Parathyroid adenoma (tissue), 2 donors: ENCODE measurements around the gene NRXN3.

Source experiments
- H2AFZ ChIP-seq: fragments of 300-600 bp; sonication (generic); one replicate; pipeline ENCODE4 v1.7.0; 2017; ENCODE audit warnings: antibody characterized with exemption, mild to moderate bottlenecking
- H3K27ac ChIP-seq: fragments of 300-600 bp; sonication (generic); one replicate; pipeline ENCODE4 v1.7.0; 2017
- H3K27me3 ChIP-seq: fragments of 300-600 bp; sonication (generic); one replicate; pipeline ENCODE4 v1.7.0; 2017; ENCODE audit warnings: low read length; ENCODE audit not compliant: control insufficient read depth, insufficient read depth
- H3K36me3 ChIP-seq: fragments of 300-600 bp; sonication (generic); one replicate; pipeline ENCODE4 v1.7.0; 2017; ENCODE audit warnings: low read length; ENCODE audit not compliant: control insufficient read depth, insufficient read depth
- H3K4me1 ChIP-seq: fragments of 300-600 bp; sonication (generic); one replicate; pipeline ENCODE4 v1.7.0; 2017; ENCODE audit warnings: control low read depth
- H3K4me2 ChIP-seq: fragments of 300-600 bp; sonication (generic); one replicate; pipeline ENCODE4 v1.7.0; 2017; ENCODE audit warnings: low read length
- H3K4me3 ChIP-seq: fragments of 300-600 bp; sonication (generic); one replicate; pipeline ENCODE4 v1.7.0; 2017; ENCODE audit warnings: low read depth, low read length
- H3K79me2 ChIP-seq: fragments of 300-600 bp; sonication (generic); one replicate; pipeline ENCODE4 v1.7.0; 2017; ENCODE audit warnings: control low read depth
- H3K9ac ChIP-seq: fragments of 300-600 bp; sonication (generic); one replicate; pipeline ENCODE4 v1.7.0; 2017; ENCODE audit warnings: mild to moderate bottlenecking
- H3K9me3 ChIP-seq: fragments of 300-600 bp; sonication (generic); one replicate; pipeline ENCODE4 v1.7.0; 2017; ENCODE audit warnings: low read length; ENCODE audit not compliant: control insufficient read depth
- CTCF ChIP-seq: fragments of 300-600 bp; sonication (generic); IDR thresholded peaks from one replicate; pipeline ENCODE4 v1.7.0; 2017; ENCODE audit warnings: antibody characterized with exemption, mild to moderate bottlenecking
- donor health status: primary hyperparathyroidism.

The NRXN3 gene

DNA sequence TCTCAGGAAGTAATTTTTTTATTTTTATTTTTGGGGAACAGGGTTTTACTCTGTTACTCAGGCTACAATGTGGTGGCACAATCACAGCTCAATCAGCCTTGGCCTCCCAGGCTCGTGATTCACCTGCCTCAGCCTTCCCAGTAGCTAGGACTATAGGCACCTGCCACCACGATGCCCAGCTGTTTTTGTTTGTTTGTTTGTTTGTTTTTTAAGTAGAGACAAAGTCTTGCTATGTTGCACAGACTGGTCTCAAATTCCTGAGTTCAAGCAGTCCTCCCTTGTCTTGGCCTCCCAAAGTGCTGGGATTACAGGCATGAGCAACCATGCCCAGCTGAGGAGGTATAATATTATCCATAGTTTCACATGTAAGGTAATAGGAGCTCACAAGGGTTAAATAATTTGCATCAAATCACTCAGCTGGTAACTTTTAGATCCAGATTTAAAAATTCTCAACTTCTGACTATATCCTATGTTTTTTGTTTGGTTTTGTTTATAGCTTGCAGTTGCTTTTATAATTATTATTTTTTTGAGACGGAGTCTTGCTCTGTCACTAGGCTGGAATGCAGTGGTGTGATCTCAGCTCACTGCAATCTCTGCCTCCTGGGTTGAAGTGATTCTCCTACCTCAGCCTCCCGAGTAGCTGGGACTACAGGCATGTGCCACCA is 1411.9 kb downstream of the NRXN3 start:
- Histone ChIP-seq H3K27me3 (no peaks in the 10 kb centered on the region), H3K36me3 (no peaks in the 10 kb centered on the region), H3K9me3 (no peaks in the 10 kb centered on the region), H3K4me2 (no peak overlapping the region), H3K4me3 (no peak overlapping the region), H3K27ac (no peak overlapping the region), H2AFZ (no peak overlapping the region), H3K79me2 (no peaks in the 10 kb centered on the region), H3K4me1 (no peaks in the 10 kb centered on the region), H3K9ac (no peak overlapping the region)
- no peak for TF ChIP-seq CTCF

GRCh38 chr14:79583738-79584408 is 1413.7 kb downstream of the NRXN3 start:
- no peak overlapping the region for H3K27ac ChIP-seq
- H3K4me1 ChIP-seq = peaks cover 2% of the 10 kb centered on the region
- H3K9ac ChIP-seq = no peak overlapping the region
- no peak overlapping the region for H3K4me3 ChIP-seq
- H3K4me2 ChIP-seq = no peak overlapping the region
- no peak for TF ChIP-seq CTCF
- no peak overlapping the region for H2AFZ ChIP-seq
- H3K27me3 ChIP-seq = no peaks in the 10 kb centered on the region
- H3K36me3 ChIP-seq = no peaks in the 10 kb centered on the region
- H3K79me2 ChIP-seq = peaks cover 5% of the 10 kb centered on the region
- no peaks in the 10 kb centered on the region for H3K9me3 ChIP-seq

- no peak for TF ChIP-seq CTCF
- Histone ChIP-seq H3K79me2 (peaks cover 5% of the 10 kb centered on the region), H3K36me3 (no peaks in the 10 kb centered on the region), H3K27ac (no peak overlapping the region), H3K4me1 (peaks cover 2% of the 10 kb centered on the region), H2AFZ (no peak overlapping the region), H3K9me3 (no peaks in the 10 kb centered on the region), H3K4me2 (no peak overlapping the region), H3K4me3 (no peak overlapping the region), H3K9ac (no peak overlapping the region), H3K27me3 (no peaks in the 10 kb centered on the region)
Observed at GRCh38 chr14:79584679-79585078, 1414.5 kb downstream of the NRXN3 start.

DNA sequence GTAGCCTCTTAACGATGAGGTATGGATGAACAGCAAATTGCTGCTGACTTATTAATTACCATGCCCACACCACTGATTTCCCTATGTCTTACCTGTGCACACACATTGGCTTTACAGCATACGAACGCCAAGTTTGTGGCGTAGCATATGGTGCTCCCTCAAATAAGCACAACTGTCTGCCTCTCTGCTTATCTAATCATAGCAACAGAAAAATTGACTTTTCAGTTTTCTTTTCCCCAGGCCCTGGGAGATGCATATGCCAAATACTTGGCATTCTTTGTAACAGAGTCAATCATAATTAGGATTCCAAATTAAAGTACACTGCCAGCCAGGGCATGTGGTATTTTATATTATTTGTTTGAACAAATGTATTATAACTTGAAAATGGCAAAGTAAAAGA is 1415.7 kb downstream of the NRXN3 start:
- H3K4me1 ChIP-seq = peaks cover 2% of the 10 kb centered on the region
- no peak overlapping the region for H3K4me3 ChIP-seq
- no peak for TF ChIP-seq CTCF

DNA sequence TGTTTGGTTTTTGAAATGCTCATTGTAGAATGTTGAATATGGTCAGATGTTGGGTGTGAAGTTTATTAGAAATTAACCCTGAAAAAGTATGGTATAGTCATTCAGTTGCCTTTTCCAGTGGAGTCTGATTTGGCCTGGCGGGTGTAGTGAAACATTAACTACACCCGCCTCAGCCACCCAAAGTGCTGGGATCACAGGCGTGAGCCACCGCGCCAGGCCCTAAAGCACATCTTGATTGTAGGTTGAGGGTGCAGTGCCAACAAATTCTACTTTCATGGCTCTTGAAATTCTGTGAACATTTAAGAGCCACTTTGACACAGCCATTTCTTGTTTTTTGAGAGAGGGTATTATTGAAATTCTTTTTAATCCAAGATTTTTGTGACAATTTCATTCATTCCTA is 1416.2 kb downstream of the NRXN3 start:
- Histone ChIP-seq H3K9ac (no peak overlapping the region), H3K36me3 (no peaks in the 10 kb centered on the region), H3K4me3 (no peak overlapping the region), H3K4me1 (peaks cover 2% of the 10 kb centered on the region), H3K27ac (no peak overlapping the region), H2AFZ (no peak overlapping the region), H3K4me2 (peak overlapping the region; percentile 31), H3K79me2 (peaks cover 5% of the 10 kb centered on the region), H3K27me3 (no peaks in the 10 kb centered on the region), H3K9me3 (no peaks in the 10 kb centered on the region)
- no peak for TF ChIP-seq CTCF

More for the DNA sequence above, 1415.7 kb downstream of the NRXN3 start:
- H2AFZ ChIP-seq = no peak overlapping the region
- H3K9ac ChIP-seq = no peak overlapping the region
- H3K79me2 ChIP-seq = peaks cover 5% of the 10 kb centered on the region
- H3K4me2 ChIP-seq = no peak overlapping the region
- H3K27me3 ChIP-seq = no peaks in the 10 kb centered on the region
- no peaks in the 10 kb centered on the region for H3K9me3 ChIP-seq
- H3K36me3 ChIP-seq = no peaks in the 10 kb centered on the region
- no peak overlapping the region for H3K27ac ChIP-seq
